Measurements from ENCODE around the gene HGD.

DNA sequence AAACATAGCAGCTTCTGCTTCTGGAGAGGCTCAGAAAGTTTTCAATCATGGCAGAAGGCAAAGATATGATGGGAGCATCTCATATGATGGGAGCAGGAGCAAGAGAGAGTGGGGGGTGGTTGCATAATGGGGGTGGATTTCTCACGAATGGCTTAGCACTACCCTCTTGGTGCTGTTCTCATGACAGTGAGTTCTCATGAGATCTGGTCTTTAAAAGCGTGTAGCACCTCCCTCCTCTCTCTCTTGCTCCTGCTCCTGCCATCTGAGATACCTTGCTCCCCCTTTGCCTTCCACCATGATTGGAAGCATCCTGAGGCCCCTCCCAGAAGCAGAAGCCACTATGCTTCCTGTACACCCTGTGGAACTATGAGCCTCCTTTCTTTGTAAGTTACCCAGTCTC, 22.2 kb downstream of the HGD start:
- no peak for TF ChIP-seq POLR2A (IDR thresholded peaks at IDR 0.05)
- TF ChIP-seq, protein P1, sequence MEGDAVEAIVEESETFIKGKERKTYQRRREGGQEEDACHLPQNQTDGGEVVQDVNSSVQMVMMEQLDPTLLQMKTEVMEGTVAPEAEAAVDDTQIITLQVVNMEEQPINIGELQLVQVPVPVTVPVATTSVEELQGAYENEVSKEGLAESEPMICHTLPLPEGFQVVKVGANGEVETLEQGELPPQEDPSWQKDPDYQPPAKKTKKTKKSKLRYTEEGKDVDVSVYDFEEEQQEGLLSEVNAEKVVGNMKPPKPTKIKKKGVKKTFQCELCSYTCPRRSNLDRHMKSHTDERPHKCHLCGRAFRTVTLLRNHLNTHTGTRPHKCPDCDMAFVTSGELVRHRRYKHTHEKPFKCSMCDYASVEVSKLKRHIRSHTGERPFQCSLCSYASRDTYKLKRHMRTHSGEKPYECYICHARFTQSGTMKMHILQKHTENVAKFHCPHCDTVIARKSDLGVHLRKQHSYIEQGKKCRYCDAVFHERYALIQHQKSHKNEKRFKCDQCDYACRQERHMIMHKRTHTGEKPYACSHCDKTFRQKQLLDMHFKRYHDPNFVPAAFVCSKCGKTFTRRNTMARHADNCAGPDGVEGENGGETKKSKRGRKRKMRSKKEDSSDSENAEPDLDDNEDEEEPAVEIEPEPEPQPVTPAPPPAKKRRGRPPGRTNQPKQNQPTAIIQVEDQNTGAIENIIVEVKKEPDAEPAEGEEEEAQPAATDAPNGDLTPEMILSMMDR (IDR thresholded peaks at IDR 0.05) = no peak
